ENCODE data around the gene PDE11A.

- no peak for TF ChIP-seq POLR2A (IDR thresholded peaks at IDR 0.05; ENCODE audit: low read depth, low read length)
- TF ChIP-seq POLR2AphosphoS5 (IDR thresholded peaks at IDR 0.05; ENCODE audit: low read depth, low read length) = no peak
- TF ChIP-seq TAF1 (IDR thresholded peaks at IDR 0.05; ENCODE audit: borderline replicate concordance, low read depth, low read length) = no peak
Measured at GRCh38 chr2:178005756-178006155, 66.8 kb downstream of the PDE11A start.

Data from GM12892 (cell line).